HUES6 (cell line): ENCODE data around the gene POLR1C.
A peak's percentile ranks its signal among the peaks of the same experiment; 100 is the strongest.

Source experiments
- H3K27ac ChIP-seq: 2 replicates; pipeline ENCODE4 v1.7.0; 2013; ENCODE audit warnings: low read depth, mild to moderate bottlenecking, low read length, inconsistent platforms
- H3K27me3 ChIP-seq: 2 replicates; pipeline ENCODE4 v1.6.1; 2013; ENCODE audit warnings: low read length; ENCODE audit not compliant: control insufficient read depth, insufficient read depth
- H3K36me3 ChIP-seq: 2 replicates; pipeline ENCODE4 v1.6.1; 2013; ENCODE audit warnings: low read length; ENCODE audit not compliant: control insufficient read depth, insufficient read depth
- H3K4me1 ChIP-seq: 2 replicates; pipeline ENCODE4 v1.6.1; 2013; ENCODE audit warnings: low read length; ENCODE audit not compliant: control insufficient read depth, insufficient read depth
- H3K4me3 ChIP-seq: 2 replicates; pipeline ENCODE4 v1.5.1; 2013; ENCODE audit warnings: low read depth, low read length
- H3K9ac ChIP-seq: one replicate; pipeline ENCODE4 v1.6.1; 2013; ENCODE audit warnings: mild to moderate bottlenecking, low read length
- H3K9me3 ChIP-seq: 2 replicates; pipeline ENCODE4 v1.6.1; 2013; ENCODE audit warnings: low read depth, low read length; ENCODE audit not compliant: control insufficient read depth, insufficient read depth

The POLR1C gene

DNA sequence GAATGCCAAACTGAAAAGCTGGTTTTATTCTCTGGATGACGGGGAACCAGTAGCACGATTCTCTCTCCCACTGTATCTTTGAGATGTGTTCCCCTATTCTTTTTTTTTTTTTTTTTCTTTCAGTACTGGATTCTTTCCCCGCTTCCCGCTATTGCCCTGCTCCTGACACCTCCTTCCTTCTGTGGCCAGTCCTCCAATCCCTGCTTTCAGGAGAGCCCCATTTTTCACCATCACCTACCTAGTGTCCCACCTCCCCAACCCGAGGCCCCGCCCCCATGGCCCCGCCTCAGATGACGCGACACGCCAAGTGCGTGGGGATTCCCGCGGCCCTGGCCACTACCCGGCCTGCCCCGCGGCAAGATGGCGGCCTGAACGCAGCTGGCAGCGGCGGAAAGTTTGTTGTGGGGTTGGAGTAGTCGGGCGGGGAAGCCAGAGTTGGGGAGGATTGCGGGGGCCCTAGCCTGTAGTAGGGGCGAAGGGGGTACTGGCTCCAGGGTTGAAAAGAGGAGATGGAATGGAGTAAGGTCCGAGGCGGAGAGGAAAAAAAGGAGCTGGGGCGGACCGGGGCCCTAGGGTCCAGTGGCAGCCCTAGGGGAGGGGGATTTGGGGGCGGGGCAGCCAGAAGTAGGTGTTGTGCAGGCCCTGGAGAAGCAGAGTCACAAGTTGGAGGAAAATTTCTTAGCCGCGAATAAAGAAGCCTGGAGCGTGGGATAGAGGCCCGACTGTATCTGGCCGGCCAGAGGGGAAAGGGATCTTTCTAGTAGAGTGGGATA lies 39.5 kb upstream of the POLR1C start, which contains the start of gene TJAP1:
TSS of gene TJAP1 (plus strand) at position 336 of the 773 bp plus-strand sequence. CDS start 21,432 bp downstream, outside the sequence.
- Histone ChIP-seq H3K4me3 (peak within 1 kb of the TSS; percentile 71), H3K36me3 (no peaks in the 10 kb centered on the region), H3K27ac (peak within 1 kb of the TSS; percentile 70), H3K9ac (peak within 1 kb of the TSS; percentile 78), H3K4me1 (peaks cover 30% of the 10 kb centered on the region), H3K9me3 (no peaks in the 10 kb centered on the region), H3K27me3 (no peaks in the 10 kb centered on the region)

DNA sequence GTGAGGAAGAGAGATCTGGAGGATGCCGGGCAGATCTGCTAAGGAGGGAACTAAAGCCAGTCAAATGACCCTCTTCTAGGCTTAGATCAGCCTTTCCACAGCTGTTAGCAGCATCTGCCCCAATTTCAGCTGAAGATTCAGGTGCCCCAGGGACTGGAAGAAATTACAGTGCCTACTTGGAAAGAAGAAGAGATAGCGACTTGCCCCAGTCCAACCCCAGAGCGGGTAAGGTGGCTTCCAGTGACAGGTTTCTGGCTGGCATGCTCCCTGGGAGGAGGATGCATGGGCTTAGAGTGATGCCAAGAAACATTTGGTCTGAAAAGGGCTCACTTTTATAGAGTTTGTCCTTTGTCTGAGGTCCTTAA lies 38.9 kb upstream of the POLR1C start:
- Histone ChIP-seq H3K9ac (peak overlapping the region; percentile 78), H3K4me3 (peak overlapping the region; percentile 71), H3K9me3 (no peaks in the 10 kb centered on the region), H3K27ac (peak overlapping the region; percentile 70; the same call in 1 of the 2 replicates), H3K36me3 (no peaks in the 10 kb centered on the region), H3K27me3 (no peaks in the 10 kb centered on the region), H3K4me1 (peaks cover 32% of the 10 kb centered on the region)

DNA sequence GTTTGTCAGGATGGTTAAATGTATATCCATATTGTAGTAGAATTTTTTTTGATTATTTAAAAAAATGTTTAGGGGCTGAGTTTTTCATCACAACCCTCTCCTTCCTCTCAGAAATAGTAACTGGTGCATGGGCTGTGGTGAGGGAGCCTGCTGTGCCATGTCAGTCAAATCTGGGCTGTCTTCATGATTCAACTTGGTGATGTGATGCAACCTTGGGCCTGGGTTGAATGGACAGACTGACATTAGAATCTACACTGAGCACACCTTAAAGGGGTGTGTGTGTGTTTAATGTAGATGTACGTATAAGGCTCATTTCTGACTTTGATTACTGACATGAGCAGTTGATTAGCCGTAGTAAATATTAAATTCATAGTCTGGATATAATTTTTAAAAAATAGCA lies 35.8 kb upstream of the POLR1C start:
- Histone ChIP-seq H3K4me1 (peaks cover 32% of the 10 kb centered on the region), H3K36me3 (peaks cover 6% of the 10 kb centered on the region; the same call in 1 of the 2 replicates), H3K9ac (no peak overlapping the region), H3K4me3 (no peak overlapping the region), H3K27me3 (no peaks in the 10 kb centered on the region), H3K9me3 (no peaks in the 10 kb centered on the region), H3K27ac (no peak overlapping the region)

DNA sequence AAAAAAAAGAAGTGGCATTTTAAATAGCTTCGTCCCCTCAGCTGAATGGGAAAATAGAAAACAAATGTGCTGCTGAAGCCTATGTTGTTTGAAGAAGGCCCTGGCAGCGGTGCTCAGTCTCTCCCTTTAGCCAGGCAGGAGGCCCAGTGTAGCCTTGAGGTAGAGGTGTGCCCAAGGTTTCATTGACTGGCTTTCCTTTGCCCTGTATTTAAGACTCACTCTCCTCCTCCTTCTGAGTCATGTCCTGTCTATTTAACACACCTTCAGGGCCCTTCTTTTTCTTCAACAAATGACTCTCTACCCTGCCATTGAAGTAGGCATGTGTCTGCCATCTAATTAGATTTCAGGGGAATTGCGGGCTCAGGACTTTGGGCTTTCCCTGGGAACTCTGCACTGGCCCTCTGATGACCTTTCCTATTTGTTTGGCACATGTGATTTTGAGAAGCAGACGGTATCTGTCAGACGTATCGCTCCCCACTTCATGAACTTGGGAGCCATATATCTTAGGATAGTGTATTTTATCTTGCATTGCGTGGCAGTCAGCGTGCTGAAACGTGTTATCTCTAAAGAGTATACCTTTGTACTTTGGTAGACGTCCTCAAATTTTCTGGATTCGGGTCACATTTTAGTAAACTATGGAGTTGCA lies 35.2 kb upstream of the POLR1C start:
- no peaks in the 10 kb centered on the region for H3K27me3 ChIP-seq
- H3K9ac ChIP-seq = peak overlapping the region; percentile 5
- no peaks in the 10 kb centered on the region for H3K9me3 ChIP-seq
- H3K27ac ChIP-seq = no peak overlapping the region
- H3K4me1 ChIP-seq = peaks cover 30% of the 10 kb centered on the region
- peaks cover 6% of the 10 kb centered on the region; the same call in 1 of the 2 replicates for H3K36me3 ChIP-seq
- H3K4me3 ChIP-seq = no peak overlapping the region

DNA sequence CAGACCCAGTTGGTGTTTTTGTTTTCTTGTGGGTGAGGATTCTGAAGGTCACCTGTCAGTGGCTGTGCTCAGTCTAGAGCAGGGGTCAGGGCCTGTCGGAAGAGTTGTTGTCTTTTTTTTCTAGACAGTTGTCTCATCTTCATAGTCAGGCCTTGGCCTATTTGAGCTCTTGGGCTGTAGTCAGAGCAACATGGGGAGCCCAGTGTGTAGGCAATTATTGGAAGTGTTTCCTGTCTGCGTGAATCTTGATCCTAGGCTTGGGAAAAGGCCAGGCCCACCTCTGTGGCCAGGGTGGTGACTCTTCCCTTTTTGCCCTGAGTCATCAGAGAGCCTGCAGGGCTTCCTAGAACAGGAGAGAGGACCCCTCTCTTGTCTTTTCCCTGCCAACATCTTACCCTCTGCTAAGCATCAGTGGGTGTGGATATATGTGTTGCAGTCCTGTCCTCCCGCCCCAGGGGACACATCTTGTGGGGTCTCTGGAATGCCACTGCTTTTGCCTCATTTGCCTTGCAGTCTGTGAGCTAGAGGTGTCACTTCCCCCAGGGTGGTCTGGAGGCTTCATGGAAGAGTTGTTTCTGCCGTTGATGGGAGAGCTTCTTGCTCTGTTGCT lies 28.1 kb upstream of the POLR1C start:
- Histone ChIP-seq H3K9ac (peak overlapping the region; percentile 28), H3K27me3 (no peaks in the 10 kb centered on the region), H3K36me3 (peaks cover 6% of the 10 kb centered on the region; the same call in 1 of the 2 replicates), H3K4me3 (no peak overlapping the region), H3K4me1 (peaks cover 18% of the 10 kb centered on the region), H3K27ac (no peak overlapping the region), H3K9me3 (no peaks in the 10 kb centered on the region)

DNA sequence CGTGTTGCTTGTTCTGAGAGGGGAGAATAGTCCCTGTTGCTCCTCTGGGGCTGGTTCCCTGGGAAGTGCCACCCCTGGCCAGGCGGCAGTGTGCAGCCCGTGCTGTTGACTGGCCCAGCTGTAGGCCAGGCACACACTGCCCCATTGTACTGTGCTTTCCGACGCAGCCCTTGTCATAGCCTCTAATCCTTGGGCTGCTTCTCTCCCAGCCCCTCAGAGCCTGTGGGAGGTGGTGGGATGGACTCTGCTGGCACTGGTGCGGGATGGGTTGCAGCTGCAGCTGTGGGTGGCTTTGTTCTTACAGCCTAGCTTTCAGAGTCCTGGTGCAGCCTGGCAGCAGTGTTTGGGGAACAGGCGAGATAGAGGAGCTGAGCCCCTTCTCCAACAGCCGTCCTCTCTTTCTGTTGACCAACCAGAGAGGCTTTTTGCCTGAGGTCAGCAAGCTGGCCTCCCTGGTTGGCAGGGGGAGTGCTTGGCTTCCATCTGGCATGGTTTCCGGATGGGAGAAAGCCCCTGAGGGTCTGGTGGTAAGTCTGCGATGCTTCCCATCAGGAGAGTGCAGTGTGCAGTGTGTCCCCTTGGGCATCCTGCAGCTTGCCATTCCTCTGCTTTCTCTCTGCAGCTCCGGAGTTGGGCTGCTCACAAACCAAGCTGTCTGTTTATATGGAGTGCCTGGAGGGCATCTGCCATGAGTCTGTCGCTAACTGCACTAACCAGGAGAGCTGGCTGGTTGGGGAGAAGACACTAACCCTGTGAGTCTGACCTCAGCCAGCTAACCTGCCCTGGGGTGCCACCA lies 27.4 kb upstream of the POLR1C start:
- H3K9ac ChIP-seq = no peak overlapping the region
- no peaks in the 10 kb centered on the region for H3K9me3 ChIP-seq
- no peak overlapping the region for H3K4me3 ChIP-seq
- H3K27ac ChIP-seq = no peak overlapping the region
- H3K27me3 ChIP-seq = no peaks in the 10 kb centered on the region
- peaks cover 6% of the 10 kb centered on the region; the same call in 1 of the 2 replicates for H3K36me3 ChIP-seq
- H3K4me1 ChIP-seq = peaks cover 18% of the 10 kb centered on the region

DNA sequence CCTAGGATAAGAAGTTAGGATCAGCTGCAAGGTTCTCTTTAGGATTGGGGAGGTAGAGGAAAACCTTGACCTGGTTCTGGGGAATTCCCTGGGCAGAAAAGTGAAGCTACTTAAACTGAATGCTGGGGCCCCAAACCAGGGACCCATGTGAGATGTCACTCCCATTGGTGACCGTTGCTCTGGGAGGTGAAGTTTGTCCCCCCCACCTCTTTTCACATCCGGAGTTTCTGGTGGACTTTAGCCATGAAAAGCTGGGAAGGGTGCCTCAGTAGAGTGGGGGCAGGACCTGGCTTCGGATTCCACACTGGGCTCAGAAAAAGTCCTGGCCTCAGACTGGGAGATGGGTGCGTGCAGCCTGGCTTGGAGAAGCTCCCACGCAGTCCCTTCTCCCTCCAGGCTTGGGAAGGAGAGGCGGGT lies 26.4 kb upstream of the POLR1C start:
- H3K4me3 ChIP-seq = no peak overlapping the region
- H3K36me3 ChIP-seq = peaks cover 2% of the 10 kb centered on the region; the same call in 1 of the 2 replicates
- no peaks in the 10 kb centered on the region for H3K27me3 ChIP-seq
- H3K9ac ChIP-seq = no peak overlapping the region
- no peaks in the 10 kb centered on the region for H3K9me3 ChIP-seq
- H3K27ac ChIP-seq = no peak overlapping the region
- peaks cover 27% of the 10 kb centered on the region for H3K4me1 ChIP-seq

DNA sequence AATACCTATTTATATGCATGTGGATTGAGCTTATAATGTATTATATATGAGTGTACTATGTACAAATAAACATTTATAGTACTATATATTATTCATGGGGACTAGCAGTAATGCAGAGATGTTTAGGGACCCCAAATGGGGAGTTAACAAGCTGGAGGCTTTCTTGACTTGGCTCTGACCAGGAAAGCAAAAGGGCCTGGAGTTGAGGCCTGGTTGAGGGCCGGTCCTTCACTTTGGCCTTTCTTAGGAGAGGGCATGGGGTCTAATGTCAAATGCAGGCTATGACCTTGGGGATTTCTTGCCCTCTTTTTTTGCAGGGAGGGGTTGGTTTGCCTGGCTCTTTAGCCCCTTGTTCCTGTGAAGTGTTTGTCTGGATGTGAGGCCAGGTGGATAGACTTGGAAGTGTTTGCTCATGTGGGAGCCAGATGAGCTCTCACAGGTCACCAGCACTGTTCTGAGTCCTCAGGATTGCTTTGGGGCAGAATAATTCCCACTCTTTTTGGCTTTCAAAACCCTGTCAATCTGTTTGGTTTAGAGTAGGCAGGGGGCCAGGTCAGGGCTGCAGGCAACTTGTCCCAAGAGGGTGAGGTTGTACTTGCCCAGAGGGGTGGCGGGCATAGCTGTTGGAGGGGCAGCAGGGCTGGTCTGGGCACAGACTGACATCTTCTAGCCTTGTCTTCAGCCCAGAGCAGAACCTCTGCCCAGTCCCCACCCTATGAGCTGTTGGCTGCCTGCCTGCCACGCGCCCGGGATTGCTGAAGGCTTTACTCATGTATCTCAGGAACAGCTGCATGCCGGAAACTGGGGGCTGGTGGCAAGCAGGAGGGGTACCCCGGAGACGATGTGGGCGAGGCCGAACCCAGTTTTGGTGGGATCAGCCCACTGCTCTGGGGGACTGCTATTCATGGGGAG lies 24.9 kb upstream of the POLR1C start:
- no peaks in the 10 kb centered on the region for H3K27me3 ChIP-seq
- peaks cover 37% of the 10 kb centered on the region for H3K4me1 ChIP-seq
- no peak overlapping the region for H3K27ac ChIP-seq
- no peaks in the 10 kb centered on the region for H3K9me3 ChIP-seq
- no peak overlapping the region for H3K4me3 ChIP-seq
- no peaks in the 10 kb centered on the region for H3K36me3 ChIP-seq
- H3K9ac ChIP-seq = no peak overlapping the region

DNA sequence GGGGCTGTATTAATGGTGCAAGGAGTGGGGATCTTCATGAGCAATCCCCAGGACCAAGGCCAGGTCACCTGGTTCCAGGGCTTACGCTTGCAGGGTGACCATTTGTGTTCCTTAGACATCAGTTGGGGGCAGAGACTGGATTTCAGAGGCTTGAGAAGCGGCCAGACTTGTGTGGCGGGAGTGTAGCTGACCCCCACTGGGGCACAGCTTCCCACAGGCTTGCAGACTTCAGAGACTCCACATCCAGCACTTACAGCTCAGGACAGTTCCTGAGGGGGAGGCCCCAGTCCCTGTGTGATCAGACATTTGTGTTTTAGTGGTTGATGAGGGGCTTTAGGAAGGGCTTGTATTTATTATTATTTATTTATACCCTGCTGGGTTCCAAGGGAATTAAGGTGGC lies 24.2 kb upstream of the POLR1C start:
- Histone ChIP-seq H3K27ac (no peak overlapping the region), H3K9me3 (no peaks in the 10 kb centered on the region), H3K4me3 (no peak overlapping the region), H3K9ac (no peak overlapping the region), H3K4me1 (peaks cover 37% of the 10 kb centered on the region), H3K27me3 (no peaks in the 10 kb centered on the region), H3K36me3 (peaks cover 5% of the 10 kb centered on the region)

DNA sequence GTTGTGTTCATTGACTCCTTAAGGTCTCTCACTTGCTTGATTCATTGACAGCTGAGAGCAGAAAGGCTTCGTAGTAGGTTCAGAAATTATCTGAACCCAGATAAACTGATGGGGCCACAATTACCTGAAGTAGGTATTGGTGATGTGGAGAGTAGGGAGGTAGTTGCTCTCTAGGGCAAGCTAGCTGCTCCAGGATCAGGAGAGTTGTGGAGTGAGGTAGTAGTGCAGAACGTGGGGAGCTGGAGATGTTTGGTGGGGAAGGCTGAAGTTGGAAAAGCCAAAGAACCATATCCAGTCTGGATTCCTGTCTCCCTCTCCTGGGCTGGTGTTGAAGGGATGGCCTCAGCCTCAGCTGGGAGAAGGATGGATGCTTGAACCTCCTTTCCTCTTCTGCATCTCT lies 23.7 kb upstream of the POLR1C start:
- peaks cover 37% of the 10 kb centered on the region for H3K4me1 ChIP-seq
- no peak overlapping the region for H3K27ac ChIP-seq

More for the DNA sequence above, 23.7 kb upstream of the POLR1C start:
- Histone ChIP-seq H3K9ac (no peak overlapping the region), H3K4me3 (no peak overlapping the region), H3K9me3 (no peaks in the 10 kb centered on the region), H3K27me3 (no peaks in the 10 kb centered on the region), H3K36me3 (peaks cover 11% of the 10 kb centered on the region)
